NCI-H82 treated with DMSO at 0.1 percent for 48 hours (cell line): ENCODE results near the gene SMC3.
"Not testable (repeated sequence)": the region's sequence is repeated elsewhere in the genome, so short reads cannot be mapped to it uniquely, and the experiment has no call there.

Experiments
- DNase-seq: peaks from one replicate; lab custom pipeline; 2025; ENCODE audit not compliant: unreplicated experiment; lab: John Stamatoyannopoulos, UW

The SMC3 gene

DNA sequence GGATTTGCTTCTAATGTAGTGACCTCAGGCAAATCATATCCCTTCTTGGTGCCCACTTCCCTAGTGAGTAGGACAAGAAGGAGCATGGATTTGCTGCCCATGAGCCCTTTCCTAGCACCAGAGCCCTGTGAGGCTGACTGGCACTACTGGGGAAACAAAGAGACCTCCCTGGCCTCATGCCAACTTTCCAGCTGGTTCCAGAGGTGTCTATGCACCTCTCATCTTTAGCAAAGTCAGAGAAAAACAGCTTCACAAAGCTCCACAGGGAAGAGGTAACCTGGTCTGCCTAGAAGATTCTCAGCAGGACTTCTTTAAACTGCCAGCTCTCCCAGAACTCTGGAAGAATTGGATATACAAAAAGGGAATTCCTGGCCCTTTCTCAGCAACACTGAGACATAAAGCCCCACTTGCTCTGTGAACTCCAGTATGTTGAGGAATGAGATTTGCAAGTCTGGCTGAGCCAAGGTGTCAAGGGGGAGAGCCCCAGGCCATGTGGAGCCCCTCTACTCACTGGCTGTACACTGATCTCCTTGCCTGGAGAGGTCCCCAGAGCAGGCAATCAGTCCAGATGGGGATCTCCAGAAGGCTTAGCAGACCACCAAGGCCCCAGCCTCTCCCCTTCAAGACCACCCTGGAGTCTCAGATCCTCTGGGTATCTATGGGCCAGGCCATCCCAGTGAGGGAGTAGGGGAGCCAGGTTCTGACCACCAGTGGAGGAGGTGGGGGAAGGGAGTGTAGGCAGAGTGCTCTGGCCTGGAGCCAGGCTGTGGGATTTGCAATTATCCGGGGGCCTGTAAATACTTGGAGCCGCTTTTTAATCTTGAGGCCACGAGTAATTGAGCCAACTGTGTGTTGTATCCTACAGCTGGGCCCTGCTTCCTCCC lies 52.3 kb downstream of the SMC3 start:
- peak; percentile 85 for DNase-seq

- DNase-seq = no peak
Observed at GRCh38 chr10:110620398-110620719, 52.9 kb downstream of the SMC3 start.

GRCh38 chr10:110623316-110623715 lies 55.8 kb downstream of the SMC3 start:
- DNase-seq = not testable (repeated sequence)

- DNase-seq = peak; percentile 81
Observed at GRCh38 chr10:110625356-110625894, 57.9 kb downstream of the SMC3 start.

GRCh38 chr10:110625951-110626855 lies 58.7 kb downstream of the SMC3 start:
- no peak for DNase-seq

DNA sequence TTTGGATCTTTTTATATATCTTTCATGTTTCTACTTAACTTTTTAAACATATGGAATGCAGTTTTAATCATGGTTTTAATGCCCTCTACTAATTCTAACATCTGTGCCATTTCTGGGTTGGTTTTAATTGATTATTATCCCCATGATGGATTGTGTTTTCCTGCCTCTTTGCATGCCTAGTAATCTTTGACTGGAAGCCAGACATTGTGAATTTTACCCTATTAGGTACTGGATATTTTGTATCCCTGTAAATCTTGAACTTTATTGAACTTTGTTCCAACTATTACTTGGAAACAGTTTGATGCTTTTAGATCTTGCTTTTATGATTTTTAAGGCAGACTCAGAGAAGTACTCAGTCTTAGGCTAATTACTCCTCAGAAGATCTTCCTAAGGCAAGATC lies 60.7 kb downstream of the SMC3 start:
- DNase-seq = no peak

DNA sequence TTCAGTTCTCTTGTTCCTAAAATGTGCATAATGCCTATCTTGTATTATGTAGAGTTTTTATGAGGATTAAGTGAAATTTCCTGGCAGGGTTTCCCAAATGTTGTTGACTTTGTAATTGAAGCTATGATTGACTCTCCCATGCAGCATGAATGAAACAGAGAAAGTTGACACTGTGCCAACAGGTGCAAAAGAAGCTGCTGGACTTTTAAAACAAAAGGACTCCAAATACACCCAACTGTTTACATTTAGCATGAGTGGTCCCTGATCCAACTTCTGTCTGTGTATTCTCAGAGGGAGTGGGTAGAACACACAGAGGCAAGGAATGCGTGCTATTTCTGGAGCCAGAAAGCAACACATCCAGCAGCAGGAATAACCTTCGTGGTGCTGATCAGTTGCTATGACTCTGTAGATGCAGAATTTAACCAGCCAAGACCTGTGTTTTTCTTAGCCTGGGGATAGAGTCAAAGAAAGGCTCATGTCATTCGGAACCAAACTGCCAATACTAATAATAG lies 62.2 kb downstream of the SMC3 start:
- no peak for DNase-seq

- DNase-seq = no peak
Observed at GRCh38 chr10:110631934-110632333, 64.4 kb downstream of the SMC3 start.

DNA sequence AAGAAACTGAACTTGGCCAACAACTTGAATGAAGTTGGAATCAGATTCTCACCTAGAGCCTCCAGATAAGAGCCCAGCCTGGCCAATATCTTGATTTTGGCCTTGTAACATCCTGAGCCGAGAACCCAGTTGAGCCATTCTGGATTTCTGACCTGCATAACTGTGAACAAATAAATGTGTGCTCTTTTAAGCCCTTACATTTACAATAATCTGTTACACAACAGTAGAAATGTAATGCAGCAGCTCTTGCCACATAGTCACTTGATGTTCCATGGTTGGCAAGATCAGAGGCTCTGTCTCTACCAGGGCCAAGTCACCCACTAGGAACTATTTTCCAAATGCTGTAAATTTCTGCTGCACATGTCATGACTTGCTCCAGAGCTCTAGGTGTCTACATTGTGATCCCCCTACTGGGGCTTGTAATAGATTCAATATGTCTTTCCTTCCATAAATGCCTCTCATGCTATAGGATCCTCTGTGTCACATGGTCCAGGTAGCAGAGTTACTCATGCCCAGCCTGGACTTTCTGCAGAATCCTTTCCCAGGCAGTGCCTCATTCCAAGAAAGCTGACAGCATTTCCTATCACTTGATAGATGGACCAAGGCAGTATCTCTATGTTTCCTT lies 65.2 kb downstream of the SMC3 start:
- DNase-seq = no peak

DNA sequence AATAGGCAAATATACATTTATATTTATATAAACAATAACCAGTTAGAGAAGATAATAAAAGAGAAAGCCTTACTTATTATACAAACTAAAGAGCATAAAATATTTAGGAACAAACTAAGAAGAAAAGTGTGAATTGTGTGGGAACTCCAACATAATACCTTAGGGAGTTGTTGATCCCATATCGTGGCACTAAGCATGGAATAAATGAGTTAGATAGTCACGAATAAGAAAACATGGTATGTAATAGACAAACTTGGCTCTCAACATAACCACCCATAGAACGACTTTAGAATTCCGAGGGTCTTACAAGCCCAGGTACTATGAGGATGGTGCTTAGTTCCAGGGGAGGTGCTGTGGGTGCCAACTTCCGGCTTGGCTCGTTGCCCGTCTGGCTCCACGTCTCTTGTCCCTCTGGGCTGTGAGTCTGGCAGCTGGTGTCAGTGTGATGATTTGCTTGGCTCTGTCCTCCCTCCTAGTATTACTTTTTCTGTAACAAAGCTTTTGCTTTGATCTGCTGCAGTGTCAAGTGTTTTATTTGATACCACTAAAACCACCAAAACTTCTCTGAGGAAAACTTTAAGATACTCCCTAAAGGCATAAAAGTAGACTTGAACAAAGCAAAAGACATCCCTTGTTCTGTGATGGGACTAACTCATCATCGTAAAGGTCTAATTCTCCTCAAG lies 67.2 kb downstream of the SMC3 start:
- no peak for DNase-seq

GRCh38 chr10:110636572-110636931 lies 69.1 kb downstream of the SMC3 start:
- DNase-seq = no peak

DNA sequence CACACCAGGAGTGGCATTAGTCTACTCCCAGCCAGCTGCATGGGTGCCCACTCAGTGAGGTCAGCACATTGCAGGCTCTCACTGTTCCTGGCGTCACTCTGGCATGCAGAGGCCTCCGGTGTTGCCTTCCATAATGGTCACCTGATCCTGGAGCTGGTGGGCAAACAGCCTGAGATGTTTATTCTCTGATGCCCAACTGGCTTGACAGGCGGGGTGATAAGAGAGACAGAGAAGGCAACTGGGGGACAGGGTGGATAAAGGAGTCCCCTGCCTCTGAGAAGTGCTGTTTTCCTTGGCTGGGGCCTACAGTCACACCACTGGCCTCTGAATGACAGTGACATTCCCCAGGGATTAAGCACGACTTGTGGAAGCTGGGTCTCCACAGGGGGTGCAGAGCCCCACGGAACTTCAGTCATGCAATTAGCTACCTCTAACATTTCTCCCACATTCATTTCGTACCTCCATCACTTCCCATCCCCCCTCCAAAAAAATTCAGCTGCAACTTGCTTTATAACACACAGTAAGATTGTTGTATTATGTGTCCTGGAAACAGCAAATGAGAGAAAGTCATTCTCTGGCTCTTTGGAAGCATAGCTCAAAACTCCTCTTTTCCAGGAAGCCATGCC lies 69.5 kb downstream of the SMC3 start:
- no peak for DNase-seq

GRCh38 chr10:110637558-110638053 lies 70.1 kb downstream of the SMC3 start:
- DNase-seq = no peak

DNA sequence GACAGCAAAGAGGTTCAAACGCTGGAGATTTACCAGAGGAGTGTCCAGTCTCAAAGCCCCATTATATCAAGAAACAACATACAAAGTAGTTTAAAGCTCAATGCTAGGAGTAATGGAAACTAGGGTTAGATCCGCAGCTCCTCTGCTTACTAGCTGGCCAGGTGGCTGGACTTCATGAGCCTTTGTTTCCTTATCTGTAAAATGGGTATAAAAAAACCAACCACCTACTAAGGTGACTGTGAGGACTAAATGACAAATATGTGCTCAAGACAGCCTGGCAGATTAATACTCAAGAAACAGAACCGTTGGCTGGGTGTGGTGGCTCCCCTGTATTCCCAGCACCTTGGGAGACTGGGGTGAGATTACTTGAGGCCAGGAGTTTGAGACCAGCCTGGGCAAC lies 70.8 kb downstream of the SMC3 start:
- DNase-seq = no peak

- DNase-seq = not testable (repeated sequence)
Observed at GRCh38 chr10:110639046-110639445, 71.6 kb downstream of the SMC3 start.

- not testable (repeated sequence) for DNase-seq
Observed at GRCh38 chr10:110639858-110640257, 72.4 kb downstream of the SMC3 start.

DNA sequence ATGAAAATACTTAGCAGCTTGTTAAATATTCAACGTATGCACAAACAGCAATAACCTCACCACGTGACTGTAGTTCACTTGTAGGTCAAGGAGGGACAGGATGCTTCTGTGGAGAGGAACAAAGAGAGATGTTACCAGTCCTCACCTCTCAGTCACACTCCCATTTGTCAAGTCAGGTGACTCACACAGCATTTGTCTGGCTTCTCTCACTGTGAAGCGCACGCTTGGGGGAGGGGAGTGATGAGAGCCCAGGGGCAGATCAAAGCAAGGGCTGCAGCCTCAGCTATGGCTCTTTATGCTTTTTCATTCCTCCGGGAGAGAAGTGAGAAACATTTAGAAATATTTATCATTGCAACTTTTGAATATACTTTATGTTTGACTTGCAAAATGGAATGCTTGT lies 73.8 kb downstream of the SMC3 start:
- no peak for DNase-seq

GRCh38 chr10:110642204-110643034 lies 74.9 kb downstream of the SMC3 start:
- DNase-seq = no peak

GRCh38 chr10:110643035-110643652 lies 75.6 kb downstream of the SMC3 start:
- no peak for DNase-seq
